KBM-7 (cell line): ENCODE measurements around the gene FIGN.

Experiments
- DNase-seq: peaks from one replicate; pipeline ENCODE4 v3.0.0-alpha.2; 2015
- in situ Hi-C: fragments of 300-500 bp; cut with MboI; formaldehyde crosslinking; loops from 2 replicates; pipeline ENCODE4 v1.14.3; 2020; ENCODE audit warnings: low sequenced_read_pairs, low pct_unique_long_range_greater_than_20kb, mixed read lengths

FIGN gene, protein sequence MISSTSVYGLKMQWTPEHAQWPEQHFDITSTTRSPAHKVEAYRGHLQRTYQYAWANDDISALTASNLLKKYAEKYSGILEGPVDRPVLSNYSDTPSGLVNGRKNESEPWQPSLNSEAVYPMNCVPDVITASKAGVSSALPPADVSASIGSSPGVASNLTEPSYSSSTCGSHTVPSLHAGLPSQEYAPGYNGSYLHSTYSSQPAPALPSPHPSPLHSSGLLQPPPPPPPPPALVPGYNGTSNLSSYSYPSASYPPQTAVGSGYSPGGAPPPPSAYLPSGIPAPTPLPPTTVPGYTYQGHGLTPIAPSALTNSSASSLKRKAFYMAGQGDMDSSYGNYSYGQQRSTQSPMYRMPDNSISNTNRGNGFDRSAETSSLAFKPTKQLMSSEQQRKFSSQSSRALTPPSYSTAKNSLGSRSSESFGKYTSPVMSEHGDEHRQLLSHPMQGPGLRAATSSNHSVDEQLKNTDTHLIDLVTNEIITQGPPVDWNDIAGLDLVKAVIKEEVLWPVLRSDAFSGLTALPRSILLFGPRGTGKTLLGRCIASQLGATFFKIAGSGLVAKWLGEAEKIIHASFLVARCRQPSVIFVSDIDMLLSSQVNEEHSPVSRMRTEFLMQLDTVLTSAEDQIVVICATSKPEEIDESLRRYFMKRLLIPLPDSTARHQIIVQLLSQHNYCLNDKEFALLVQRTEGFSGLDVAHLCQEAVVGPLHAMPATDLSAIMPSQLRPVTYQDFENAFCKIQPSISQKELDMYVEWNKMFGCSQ

GRCh38 chr2:163735685-163736432 is at the start of gene FIGN:
Gene FIGN, minus strand, starts transcription at chr2:163736008. Its CDS starts 1,081 bp downstream, at chr2:163734927.
- in situ Hi-C loops: no loop called here
- DNase-seq: peak; percentile 24

- in situ Hi-C loops: no loop called here
- DNase-seq: no peak
These were observed 49.4 kb upstream of the FIGN start for GRCh38 chr2:163785162-163785561.

DNA sequence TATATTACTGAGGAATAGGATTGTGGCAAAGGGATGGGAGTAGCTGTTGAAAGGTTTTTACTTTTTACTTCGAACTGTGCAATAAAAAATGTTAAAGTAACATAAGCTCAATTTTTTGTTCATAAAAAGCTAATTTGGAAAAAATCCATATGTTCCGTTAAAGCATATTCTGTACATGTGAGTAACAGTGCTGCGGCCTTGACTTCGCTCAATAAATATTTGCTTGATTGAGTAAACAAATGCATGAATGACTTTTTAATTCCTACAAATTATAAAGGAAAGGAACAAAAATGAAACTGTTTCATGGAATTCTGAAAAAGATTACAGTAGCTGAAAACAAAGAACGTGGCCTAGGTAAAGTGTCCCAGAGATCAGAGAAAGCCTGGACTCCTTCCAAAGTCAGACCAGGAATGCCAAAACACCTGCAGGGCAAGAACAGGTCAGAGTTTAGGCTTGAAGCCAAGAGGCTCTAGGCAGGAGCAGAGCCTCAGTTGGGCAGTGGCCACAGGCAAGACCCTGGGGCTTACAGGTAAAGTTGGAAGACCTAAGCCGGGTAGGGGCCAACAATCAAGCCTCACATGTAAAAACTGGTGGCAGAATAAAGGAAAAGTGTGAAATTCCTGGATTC is 44.3 kb upstream of the FIGN start:
- in situ Hi-C loops: no loop called here
- no peak for DNase-seq

GRCh38 chr2:163778045-163778781 is 42.4 kb upstream of the FIGN start:
- DNase-seq: no peak

DNA sequence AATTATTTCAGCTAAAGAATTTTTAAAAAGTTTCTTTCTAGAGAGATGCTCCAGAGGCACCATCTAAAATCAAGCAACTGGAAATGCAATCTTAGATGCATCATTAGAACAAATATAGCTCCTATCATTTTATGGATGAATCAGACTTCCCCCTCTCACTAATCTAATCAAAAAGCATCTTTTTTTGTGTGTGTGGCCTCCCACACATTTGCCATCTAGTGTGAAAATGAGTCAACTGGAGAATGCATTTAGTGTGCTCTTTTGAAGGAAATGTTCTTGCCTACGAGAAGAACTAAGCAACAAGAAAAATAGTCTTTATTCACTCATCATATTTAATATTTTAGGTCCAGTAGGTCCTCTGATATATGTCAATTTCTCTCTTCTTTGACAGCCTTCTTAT is 39.5 kb upstream of the FIGN start:
- no peak for DNase-seq
- in situ Hi-C loops: no loop called here

More at GRCh38 chr2:163778045-163778781, 42.4 kb upstream of the FIGN start:
- in situ Hi-C loops: no loop called here

DNA sequence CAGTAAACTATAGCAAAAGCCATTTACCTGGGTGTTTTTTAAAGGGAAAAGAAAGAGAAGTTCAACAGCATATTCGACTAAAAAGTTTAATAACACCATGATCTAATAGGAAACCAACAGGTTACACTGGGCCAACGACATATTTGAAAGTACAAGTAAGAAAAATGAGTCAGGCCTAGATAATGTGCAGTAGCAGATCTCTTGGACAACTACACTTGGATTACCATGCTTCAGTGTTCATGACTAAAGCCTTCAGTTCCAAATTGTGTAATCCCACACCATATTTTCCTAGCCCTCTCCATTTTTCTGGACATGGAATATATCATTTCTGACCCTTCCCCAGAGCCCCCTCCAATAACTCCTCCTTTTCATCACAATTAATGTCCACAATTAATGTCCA is 39.1 kb upstream of the FIGN start:
- in situ Hi-C loops: no loop called here
- DNase-seq: no peak

DNA sequence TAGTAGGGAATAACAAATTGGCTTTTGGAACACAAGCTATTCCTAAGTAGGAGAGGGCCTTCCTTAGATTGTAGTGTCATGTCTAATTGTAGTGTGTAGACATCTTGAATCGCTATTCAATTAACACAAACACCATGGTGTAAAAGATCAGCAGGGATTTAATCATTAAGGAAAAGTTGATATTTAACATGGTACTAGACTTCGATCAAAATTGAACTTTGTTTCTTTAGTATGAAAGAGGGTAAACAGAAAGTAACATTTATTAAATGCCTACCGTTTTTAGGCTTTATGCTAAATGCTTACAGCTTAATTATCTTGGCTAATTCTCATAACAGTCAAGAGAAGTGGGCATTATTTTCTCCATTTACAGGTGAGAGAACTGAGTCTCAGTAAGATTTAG is 37.5 kb upstream of the FIGN start:
- DNase-seq: no peak
- in situ Hi-C loops: no loop called here

- in situ Hi-C loops: no loop called here
- no peak for DNase-seq
These were observed 35.8 kb upstream of the FIGN start for GRCh38 chr2:163771596-163771995.

- DNase-seq: no peak
- in situ Hi-C loops: no loop called here
These were observed 33.3 kb upstream of the FIGN start for GRCh38 chr2:163768881-163769695.

GRCh38 chr2:163767097-163767496 is 31.3 kb upstream of the FIGN start:
- no peak for DNase-seq
- in situ Hi-C loops: no loop called here

DNA sequence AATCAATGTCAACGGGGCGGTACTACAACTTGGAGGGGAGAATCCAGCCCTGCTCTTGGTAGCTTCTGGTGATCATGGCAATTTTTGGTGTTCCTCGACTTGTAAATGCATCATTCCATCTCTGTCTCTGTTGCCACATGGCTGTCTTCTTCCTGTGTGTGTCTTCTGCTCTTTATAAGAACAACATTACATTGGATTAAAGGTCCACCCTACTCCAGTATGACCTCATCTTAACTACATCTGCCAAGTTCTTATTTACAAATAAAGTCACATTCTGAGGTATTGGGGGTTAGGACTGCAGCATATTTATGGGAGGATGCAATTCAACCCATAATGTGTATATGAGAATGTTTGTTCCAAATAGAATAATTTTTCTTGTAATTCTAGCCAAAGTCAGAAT is 28.8 kb upstream of the FIGN start:
- in situ Hi-C loops: no loop called here
- DNase-seq: no peak

DNA sequence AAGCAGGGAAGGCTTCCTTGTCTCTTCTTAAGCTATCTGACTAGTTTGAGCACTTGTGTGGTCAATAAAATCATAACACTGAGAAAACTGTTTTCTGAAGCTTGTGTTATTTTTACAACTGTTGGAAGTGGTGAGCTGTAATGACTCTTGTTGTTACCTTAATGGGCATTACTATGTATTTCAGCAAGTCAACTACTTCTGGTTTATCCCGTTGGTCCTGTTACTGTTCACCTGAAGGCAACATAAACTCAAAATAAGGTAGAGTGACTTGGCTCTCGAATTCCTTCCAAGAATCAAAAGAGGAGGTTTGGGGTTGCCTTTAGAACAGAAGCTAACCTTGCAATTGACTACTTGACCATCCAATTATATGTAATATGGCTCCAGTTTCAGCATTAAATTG is 23.2 kb upstream of the FIGN start:
- DNase-seq: no peak
- in situ Hi-C loops: no loop called here

GRCh38 chr2:163757814-163758213 is 22.0 kb upstream of the FIGN start:
- in situ Hi-C loops: no loop called here

GRCh38 chr2:163756588-163756987 is 20.8 kb upstream of the FIGN start:
- no peak for DNase-seq
- in situ Hi-C loops: no loop called here

More at GRCh38 chr2:163757814-163758213, 22.0 kb upstream of the FIGN start:
- no peak for DNase-seq

DNA sequence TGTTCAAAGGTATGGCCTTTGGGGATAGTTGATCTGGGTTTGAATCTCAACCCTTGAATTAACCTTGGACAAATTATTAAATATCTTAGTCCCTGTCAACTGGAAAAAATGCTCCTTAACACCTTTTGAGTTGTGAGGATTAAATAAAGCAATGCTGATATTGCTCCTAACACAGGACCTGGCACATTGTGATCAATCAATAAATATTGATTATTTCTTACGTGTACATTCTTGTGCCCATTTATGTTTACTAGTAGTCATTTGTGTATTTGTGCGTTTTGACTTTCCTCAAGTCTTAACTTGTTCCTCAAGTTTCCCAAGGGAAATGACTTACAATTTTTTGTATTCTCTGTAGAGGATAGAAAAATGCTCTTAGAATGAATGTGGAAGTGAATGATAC is 19.6 kb upstream of the FIGN start:
- in situ Hi-C loops: no loop called here
- DNase-seq: no peak

DNA sequence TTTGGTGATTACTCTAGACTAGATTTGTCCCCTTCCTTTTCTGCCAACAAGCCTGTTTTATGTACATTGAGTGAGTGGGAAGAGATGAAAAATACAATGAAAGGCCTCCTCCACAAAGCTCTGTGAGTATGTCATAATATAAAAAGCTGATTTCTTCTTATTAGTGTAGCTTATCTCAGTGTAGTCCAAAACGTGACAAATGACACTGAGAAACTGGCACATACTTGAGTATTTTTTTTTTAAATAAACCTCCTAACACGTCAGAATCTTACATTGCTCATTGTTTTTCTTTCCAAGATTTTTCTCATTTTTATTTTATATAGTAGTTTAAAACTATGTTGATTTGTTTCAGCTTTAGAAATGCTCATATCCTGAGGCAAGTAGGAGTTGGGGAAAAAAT is 17.9 kb upstream of the FIGN start:
- in situ Hi-C loops: no loop called here
- no peak for DNase-seq

GRCh38 chr2:163752267-163752666 is 16.5 kb upstream of the FIGN start:
- DNase-seq: no peak
- in situ Hi-C loops: no loop called here

- DNase-seq: no peak
- in situ Hi-C loops: no loop called here
These were observed 15.9 kb upstream of the FIGN start for GRCh38 chr2:163751696-163752095.
